Pancreas (tissue), 10 donors: ENCODE results near the gene PKP4. TPM values are rescaled to one million over a fixed set of nuclear protein-coding genes. Genes with fewer than 3 reads are reported as not detected.

Source experiments
- ATAC-seq, 4 donors: fragments of 200-7000 bp; cut with Tn5 transposase; one replicate each; pipeline versions ENCODE4 v1.8.0 to v1.9.1; 2020; ENCODE audit warnings: mild to moderate bottlenecking in 4 of 4, moderate library complexity in 4 of 4
- DNase-seq, 6 donors: peaks; one replicate each; pipeline ENCODE4 v3.0.0-alpha.2; 2020
- FAIRE-seq: peaks from 2 replicates; lab custom pipeline; 2012; peaks lifted over from hg19 to GRCh38; lab: Jason Lieb, UNC
- H3K27ac ChIP-seq, 4 donors: fragments of 200-600 bp; sonication (generic); 1 replicate in 3 of 4; 2 replicates in 1 of 4; pipeline versions ENCODE4 v1.5.0 to v1.8.0; 2020
- H3K27me3 ChIP-seq, 4 donors: fragments of 200-600 bp; one replicate each; pipeline ENCODE4 v1.8.0; 2021
- H3K36me3 ChIP-seq, 3 donors: fragments of 200-600 bp; sonication (generic) in 1 of 3; one replicate each; pipeline versions ENCODE4 v1.5.0 to v1.8.0; 2020 to 2021
- H3K4me1 ChIP-seq, 3 donors: fragments of 200-600 bp; one replicate each; pipeline ENCODE4 v1.8.0; 2021
- H3K4me3 ChIP-seq, 4 donors: fragments of 200-600 bp; sonication (generic) in 2 of 4; one replicate each; pipeline versions ENCODE4 v1.5.0 to v1.8.0; 2020 to 2021
- H3K9me3 ChIP-seq, 4 donors: fragments of 200-600 bp; one replicate each; pipeline ENCODE4 v1.8.0; 2021
- WGBS, 2 donors: extraction: QIAGEN DNeasy Blood & Tissue Kit; methylation state at CpG; one replicate each; pipeline ENCODE4 v1.1.7; 2013; 5-methylcytosine and 5-hydroxymethylcytosine counted together
- intact Hi-C, 3 donors: fragments of 100-400 bp; cut with DNase I; formaldehyde crosslinking; loops; one replicate each; pipeline versions ENCODE4 v1.11.1 to v1.14.2; 2022
- polyA plus RNA-seq, 2 donors: library from polyadenylated mRNA; stranded (reverse); fragments of 200-250 nt; gene quantifications; one replicate each; pipeline ENCODE4 v1.2.3, GENCODE V29; 2013
- total RNA-seq, 6 donors: library from RNA; stranded (reverse); fragmentation: NEBNext Ultra II Directional in 4 of 6; extraction: Animal tissue kit (Norgen Biotek cat#: 25700) in 4 of 6; gene quantifications; one replicate each; pipeline versions ENCODE4 v1.2.1 to v1.2.4, GENCODE V29; 2021 to 2023
- TF ChIP-seq, protein P1 (sequence below), 4 donors: fragments of 200-600 bp; sonication (generic) in 3 of 4; IDR thresholded peaks; one replicate each; pipeline versions ENCODE4 v1.5.0 to v1.8.0; 2021; ENCODE audit warnings: antibody characterized with exemption in 4 of 4
- donor health status: healthy with polysubstance abuse.
- donor health status: DM: no; HTN: no; CAD: no; lungs with moderate emphysema.
- donor health status: DM: no; HTN: no; CAD: no.
- donor health status: control.
- donor health status: control.
- donor health status: Bipolar disorder and iron deficiency.
- donor health status: DM: yes; HTN: yes; CAD: no.
- donor health status: DM: no; HTN: no; CAD: no.
- donor health status: DM: no; HTN: no; CAD: no.
- donor health status: DM: yes; HTN: yes; CAD: no.

PKP4 gene
- total and polyA plus RNA-seq, 8 donors = 20.4 to 46.2 (median 28.8) TPM

DNA sequence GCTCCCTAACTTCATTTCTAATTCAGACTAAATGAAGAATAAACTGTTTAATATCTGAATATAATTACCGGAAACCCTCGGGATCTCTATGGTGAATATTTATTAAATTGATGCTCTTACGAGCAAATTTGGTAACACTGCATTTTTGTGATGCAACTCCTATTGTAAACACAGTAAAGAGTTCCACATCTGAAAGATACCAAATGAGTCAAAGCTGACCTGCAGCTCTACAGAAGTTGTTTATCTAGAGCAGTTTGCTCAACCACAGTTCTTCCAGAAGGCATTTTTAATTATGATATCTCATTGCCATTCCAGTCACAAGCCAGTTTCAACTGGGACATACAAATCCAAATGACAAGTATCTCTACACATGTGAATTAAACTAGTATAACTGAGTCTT lies 129.7 kb downstream of the PKP4 start:
- TF ChIP-seq, protein P1, sequence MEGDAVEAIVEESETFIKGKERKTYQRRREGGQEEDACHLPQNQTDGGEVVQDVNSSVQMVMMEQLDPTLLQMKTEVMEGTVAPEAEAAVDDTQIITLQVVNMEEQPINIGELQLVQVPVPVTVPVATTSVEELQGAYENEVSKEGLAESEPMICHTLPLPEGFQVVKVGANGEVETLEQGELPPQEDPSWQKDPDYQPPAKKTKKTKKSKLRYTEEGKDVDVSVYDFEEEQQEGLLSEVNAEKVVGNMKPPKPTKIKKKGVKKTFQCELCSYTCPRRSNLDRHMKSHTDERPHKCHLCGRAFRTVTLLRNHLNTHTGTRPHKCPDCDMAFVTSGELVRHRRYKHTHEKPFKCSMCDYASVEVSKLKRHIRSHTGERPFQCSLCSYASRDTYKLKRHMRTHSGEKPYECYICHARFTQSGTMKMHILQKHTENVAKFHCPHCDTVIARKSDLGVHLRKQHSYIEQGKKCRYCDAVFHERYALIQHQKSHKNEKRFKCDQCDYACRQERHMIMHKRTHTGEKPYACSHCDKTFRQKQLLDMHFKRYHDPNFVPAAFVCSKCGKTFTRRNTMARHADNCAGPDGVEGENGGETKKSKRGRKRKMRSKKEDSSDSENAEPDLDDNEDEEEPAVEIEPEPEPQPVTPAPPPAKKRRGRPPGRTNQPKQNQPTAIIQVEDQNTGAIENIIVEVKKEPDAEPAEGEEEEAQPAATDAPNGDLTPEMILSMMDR (IDR thresholded peaks at IDR 0.05) = no peak
- Histone ChIP-seq H3K4me1 (no peaks in the 10 kb centered on the region), H3K36me3 (no peaks in the 10 kb centered on the region), H3K4me3 (no peak overlapping the region), H3K27me3 (no peaks in the 10 kb centered on the region), H3K27ac (no peak overlapping the region), H3K9me3 (no peaks in the 10 kb centered on the region)
- intact Hi-C loops = no loop called here
- ATAC-seq = no peak
- DNase-seq = no peak
- 57% methylated on average over 3 of the region's 3 CpGs for WGBS, 2 donors
- no peak for FAIRE-seq

DNA sequence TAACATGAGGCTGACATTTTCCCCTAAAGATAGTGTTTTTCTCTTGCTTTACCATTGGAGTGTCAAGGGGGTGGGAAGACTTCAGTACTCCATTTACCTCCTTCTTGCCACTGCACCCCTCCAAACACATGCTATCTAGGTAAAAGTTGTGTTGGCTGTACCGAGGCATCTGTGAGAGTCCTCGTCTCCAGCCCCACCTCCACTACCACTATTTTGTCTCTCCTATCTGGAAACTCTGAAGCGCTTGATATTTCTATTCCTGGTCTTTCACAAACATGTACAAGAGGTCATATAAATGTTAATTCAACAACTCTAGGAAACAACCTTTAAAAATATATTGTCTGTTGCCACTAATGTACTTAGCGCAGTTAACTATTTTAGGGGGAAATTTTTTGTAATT lies 132.6 kb downstream of the PKP4 start:
- intact Hi-C loops = no loop called here
- DNase-seq = no peak
- Histone ChIP-seq H3K36me3 (no peaks in the 10 kb centered on the region), H3K27me3 (no peaks in the 10 kb centered on the region), H3K4me1 (no peaks in the 10 kb centered on the region), H3K9me3 (no peaks in the 10 kb centered on the region), H3K27ac (no peak overlapping the region), H3K4me3 (no peak overlapping the region)
- 97 to 98% methylated on average over 4 of the region's 4 CpGs for WGBS, 2 donors
- no peak for ATAC-seq
- FAIRE-seq = no peak
- TF ChIP-seq, protein P1 (IDR thresholded peaks at IDR 0.05) = no peak

DNA sequence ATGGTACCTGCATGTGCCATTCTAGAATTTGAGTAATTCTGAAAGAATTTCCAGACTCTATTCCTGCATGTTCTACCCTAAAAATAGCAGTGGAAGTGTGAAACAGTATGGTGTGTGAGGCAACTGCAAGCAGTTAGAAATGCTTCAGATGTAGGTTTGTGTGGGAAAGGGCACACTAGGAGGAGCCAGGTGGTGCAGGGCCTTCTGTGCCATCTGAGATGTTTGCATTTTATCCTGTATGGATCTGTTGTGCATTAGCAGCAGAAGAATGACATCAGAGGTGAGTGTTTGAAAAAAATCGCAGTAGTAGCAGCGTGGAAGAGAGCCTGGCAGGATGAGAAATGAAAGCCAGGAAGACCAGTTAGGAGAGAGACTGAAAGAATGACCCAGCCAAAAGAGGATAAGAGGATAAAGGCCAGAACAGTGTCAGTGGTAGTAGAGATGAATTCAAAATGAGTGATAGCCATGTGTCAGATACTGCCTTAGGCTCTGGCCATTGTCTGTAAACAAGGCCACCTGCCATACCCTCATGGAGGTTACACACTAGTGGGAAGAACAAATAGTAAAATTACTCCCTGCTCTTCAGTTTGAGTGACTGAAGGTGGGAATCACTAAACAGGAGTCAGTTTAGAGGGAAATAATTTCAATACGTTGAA lies 142.2 kb downstream of the PKP4 start:
- 95% methylated on average over 3 of the region's 3 CpGs for WGBS, 2 donors
- H3K4me1 ChIP-seq = peaks cover 0 to 8% (median 0%) of the 10 kb centered on the region in 3 donors
- ATAC-seq (peak in 1 of 4 donors; percentile 12), FAIRE-seq (no peak), DNase-seq (no peak)
- no peak overlapping the region for H3K4me3 ChIP-seq
- no peaks in the 10 kb centered on the region for H3K36me3 ChIP-seq
- no peak overlapping the region for H3K27ac ChIP-seq
- TF ChIP-seq, protein P1 (IDR thresholded peaks at IDR 0.05) = no peak
- H3K9me3 ChIP-seq = no peaks in the 10 kb centered on the region
- intact Hi-C loops = no loop called here
- H3K27me3 ChIP-seq = no peaks in the 10 kb centered on the region

DNA sequence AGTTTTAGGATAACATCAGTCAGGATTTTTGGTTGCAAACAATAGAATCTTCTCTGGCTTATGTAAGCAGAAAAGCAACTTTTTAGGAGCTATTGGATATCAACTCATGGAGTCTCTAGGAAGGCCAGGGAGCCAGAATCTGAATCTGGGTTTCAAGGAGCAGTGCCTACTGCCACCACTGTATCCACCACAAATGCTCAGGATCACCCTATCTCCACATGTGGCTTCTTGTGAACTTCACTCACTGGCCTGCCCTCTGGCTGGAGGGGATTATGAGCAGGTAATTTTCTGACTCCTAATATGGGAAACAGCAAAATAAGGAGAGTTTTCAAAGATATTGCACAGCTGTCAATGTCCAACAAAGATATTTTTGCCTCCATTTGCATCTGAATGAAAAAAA lies 142.9 kb downstream of the PKP4 start:
- H3K27me3 ChIP-seq = no peaks in the 10 kb centered on the region
- FAIRE-seq (no peak), ATAC-seq (peak in 1 of 4 donors; percentile 18), DNase-seq (no peak)
- H3K9me3 ChIP-seq = no peaks in the 10 kb centered on the region
- H3K4me3 ChIP-seq = no peak overlapping the region
- peak overlapping the region in 1 of 4 donors; percentile 2 for H3K27ac ChIP-seq
- H3K36me3 ChIP-seq = no peaks in the 10 kb centered on the region
- TF ChIP-seq, protein P1 (IDR thresholded peaks at IDR 0.05) = no peak
- intact Hi-C loops = no loop called here
- peaks cover 0 to 8% (median 0%) of the 10 kb centered on the region in 3 donors for H3K4me1 ChIP-seq

DNA sequence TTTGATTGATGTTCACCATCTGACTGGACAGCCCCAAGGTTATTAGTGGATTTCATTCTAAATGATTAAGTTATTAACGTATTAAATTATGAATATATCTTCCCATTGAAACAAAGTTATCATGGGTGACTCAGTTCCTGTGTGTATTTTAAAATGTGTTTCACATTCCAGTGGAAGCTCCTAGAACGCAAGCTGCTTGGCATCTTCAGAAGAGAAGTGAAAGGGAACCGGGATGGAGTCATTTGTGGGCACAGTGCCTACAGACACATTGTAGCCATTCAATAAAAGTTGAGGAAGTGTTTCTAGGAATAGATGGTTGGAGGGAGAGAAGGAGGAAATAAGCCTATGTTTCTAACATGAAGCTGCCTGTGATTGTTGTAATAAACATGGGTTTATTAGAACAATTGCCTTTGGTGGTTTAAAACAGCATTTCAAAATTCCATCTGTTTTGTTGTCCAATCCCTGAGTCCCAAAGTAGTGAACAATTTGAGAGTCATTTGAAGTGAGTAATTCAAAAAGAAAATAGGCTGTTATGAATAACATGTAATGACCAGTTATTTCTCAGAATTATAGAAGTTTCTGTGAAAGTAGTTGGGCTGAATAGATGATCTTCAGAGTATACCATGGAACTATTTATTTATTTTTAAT lies 143.5 kb downstream of the PKP4 start:
- ATAC-seq = peak in 3 of 4 donors; percentile 72 to 85 (median 83)
- peak in 4 of 6 donors; percentile 15 to 38 (median 24) for DNase-seq
- H3K4me1 ChIP-seq = peaks cover 0 to 8% (median 0%) of the 10 kb centered on the region in 3 donors
- no peak overlapping the region for H3K4me3 ChIP-seq
- H3K27me3 ChIP-seq = no peaks in the 10 kb centered on the region
- TF ChIP-seq, protein P1 (IDR thresholded peaks at IDR 0.05) = no peak
- H3K36me3 ChIP-seq = no peaks in the 10 kb centered on the region
- WGBS, 2 donors = 55 to 60% methylated on average over 3 of the region's 3 CpGs
- intact Hi-C loops = no loop called here
- peak overlapping the region in 1 of 4 donors; percentile 2 for H3K27ac ChIP-seq
- no peaks in the 10 kb centered on the region for H3K9me3 ChIP-seq
- FAIRE-seq = peak; percentile 86
